ENCODE results near the gene HSPBP1.
A peak's percentile ranks its signal among the peaks of the same experiment; 100 is the strongest.

The HSPBP1 gene

GRCh38 chr19:55273978-55274707 lies 5.8 kb downstream of the HSPBP1 start:
- DNase-seq: no peak

- no peak for DNase-seq
Measured at GRCh38 chr19:55272142-55272541, 7.8 kb downstream of the HSPBP1 start.

- no peak for DNase-seq
Measured at GRCh38 chr19:55270172-55270942, 9.6 kb downstream of the HSPBP1 start.

- no peak for DNase-seq
Measured at GRCh38 chr19:55269299-55269698, 10.6 kb downstream of the HSPBP1 start.

- no peak for DNase-seq
Measured at GRCh38 chr19:55266840-55267239, 13.1 kb downstream of the HSPBP1 start.

- no peak for DNase-seq
Measured at GRCh38 chr19:55266404-55266803, 13.5 kb downstream of the HSPBP1 start.

- DNase-seq: no peak
Measured at GRCh38 chr19:55265723-55266386, 14.1 kb downstream of the HSPBP1 start.

GRCh38 chr19:55265173-55265572 lies 14.7 kb downstream of the HSPBP1 start:
- DNase-seq: no peak

GRCh38 chr19:55264531-55264930 lies 15.4 kb downstream of the HSPBP1 start:
- no peak for DNase-seq

- DNase-seq: no peak
Measured at GRCh38 chr19:55262359-55262758, 17.6 kb downstream of the HSPBP1 start.

GRCh38 chr19:55261671-55262126 lies 18.2 kb downstream of the HSPBP1 start:
- DNase-seq: peak; percentile 55

- no peak for DNase-seq
Measured at GRCh38 chr19:55259540-55260210, 20.2 kb downstream of the HSPBP1 start.

- DNase-seq: peak; percentile 95
Measured at GRCh38 chr19:55258828-55259539, 20.9 kb downstream of the HSPBP1 start, which contains the start of gene PPP6R1. PPP6R1 (minus strand) TSS chr19:55259017; CDS start chr19:55247103, 11,914 bp downstream.

GRCh38 chr19:55258476-55258827 lies 21.5 kb downstream of the HSPBP1 start:
- DNase-seq: no peak

- no peak for DNase-seq
Measured at GRCh38 chr19:55257461-55258420, 22.2 kb downstream of the HSPBP1 start.

GRCh38 chr19:55256562-55257460 lies 23.1 kb downstream of the HSPBP1 start:
- no peak for DNase-seq

- no peak for DNase-seq
Measured at GRCh38 chr19:55255618-55256423, 24.1 kb downstream of the HSPBP1 start.

GRCh38 chr19:55254625-55254977 lies 25.3 kb downstream of the HSPBP1 start:
- DNase-seq: no peak

All from NCI-H748 treated with DMSO at 0.1 percent for 48 hours (cell line).